Body of pancreas (tissue), 4 donors: ENCODE measurements around the gene TMEM218.

Experiments used
- CTCF ChIP-seq, 7 experiments: fragments of 450-650 bp in 4 of 7; fragments of 200-600 bp in 3 of 7; sonication (generic) in 3 of 7; IDR thresholded peaks; one replicate each; pipeline ENCODE4 v1.5.1; 2016 to 2019; ENCODE audit warnings: antibody characterized with exemption in 7 of 7
- POLR2A ChIP-seq, 3 donors: fragments of 450-650 bp; IDR thresholded peaks; one replicate each; pipeline ENCODE4 v1.6.1; 2016; ENCODE audit warnings: antibody characterized with exemption in 3 of 3, mild to moderate bottlenecking in 2 of 3

- TF ChIP-seq CTCF (IDR thresholded peaks at IDR 0.05) (no peak), POLR2A (IDR thresholded peaks at IDR 0.05) (no peak)
Observed at GRCh38 chr11:125129316-125129993, 18.0 kb upstream of the TMEM218 start.
